Measurements from ENCODE around the gene CAPN15.

GRCh38 chr16:568401-569258 is 41.1 kb downstream of the CAPN15 start:
- no peak for TF ChIP-seq CTCF (IDR thresholded peaks at IDR 0.05; ENCODE audit: low read depth, low read length)
- no peak for TF ChIP-seq POLR2A (IDR thresholded peaks at IDR 0.05; ENCODE audit: extremely low read depth, insufficient read length)
- TF ChIP-seq MAX (IDR thresholded peaks at IDR 0.05; ENCODE audit: low read depth, low read length), result no peak
- no peak for TF ChIP-seq MYC (IDR thresholded peaks at IDR 0.05; ENCODE audit: low read depth, low read length)
